Measurements from ENCODE around the gene FARP1.
A peak's percentile ranks its signal among the peaks of the same experiment; 100 is the strongest.

FARP1 gene

DNA sequence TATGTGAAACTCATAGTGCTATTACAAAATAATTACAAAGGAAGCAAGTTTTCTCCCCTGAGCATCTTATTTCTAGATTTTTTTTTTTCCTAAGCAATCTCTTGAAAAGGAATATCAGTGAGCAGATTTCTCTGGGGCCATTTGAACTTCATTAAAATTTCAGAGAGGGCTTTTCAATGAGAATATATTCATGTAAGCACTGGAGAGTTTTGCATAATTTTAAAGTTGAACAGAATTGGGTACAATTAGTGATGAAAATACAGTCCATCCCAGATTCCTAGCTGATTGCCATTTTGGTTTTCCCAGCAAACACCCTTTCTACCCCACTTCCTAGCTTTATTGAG lies 101.0 kb downstream of the FARP1 start:
- H3K4me3 ChIP-seq (replicated peaks in 1 of 2; ENCODE audit: low read depth in 2 of 2, low read length in 2 of 2) = no peak overlapping the region
- TF ChIP-seq, protein P1, sequence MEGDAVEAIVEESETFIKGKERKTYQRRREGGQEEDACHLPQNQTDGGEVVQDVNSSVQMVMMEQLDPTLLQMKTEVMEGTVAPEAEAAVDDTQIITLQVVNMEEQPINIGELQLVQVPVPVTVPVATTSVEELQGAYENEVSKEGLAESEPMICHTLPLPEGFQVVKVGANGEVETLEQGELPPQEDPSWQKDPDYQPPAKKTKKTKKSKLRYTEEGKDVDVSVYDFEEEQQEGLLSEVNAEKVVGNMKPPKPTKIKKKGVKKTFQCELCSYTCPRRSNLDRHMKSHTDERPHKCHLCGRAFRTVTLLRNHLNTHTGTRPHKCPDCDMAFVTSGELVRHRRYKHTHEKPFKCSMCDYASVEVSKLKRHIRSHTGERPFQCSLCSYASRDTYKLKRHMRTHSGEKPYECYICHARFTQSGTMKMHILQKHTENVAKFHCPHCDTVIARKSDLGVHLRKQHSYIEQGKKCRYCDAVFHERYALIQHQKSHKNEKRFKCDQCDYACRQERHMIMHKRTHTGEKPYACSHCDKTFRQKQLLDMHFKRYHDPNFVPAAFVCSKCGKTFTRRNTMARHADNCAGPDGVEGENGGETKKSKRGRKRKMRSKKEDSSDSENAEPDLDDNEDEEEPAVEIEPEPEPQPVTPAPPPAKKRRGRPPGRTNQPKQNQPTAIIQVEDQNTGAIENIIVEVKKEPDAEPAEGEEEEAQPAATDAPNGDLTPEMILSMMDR (IDR thresholded peaks at IDR 0.05; ENCODE audit: low read depth, low read length) = no peak
- no peak for DNase-seq (ENCODE audit: low read depth in 2 of 2)

DNA sequence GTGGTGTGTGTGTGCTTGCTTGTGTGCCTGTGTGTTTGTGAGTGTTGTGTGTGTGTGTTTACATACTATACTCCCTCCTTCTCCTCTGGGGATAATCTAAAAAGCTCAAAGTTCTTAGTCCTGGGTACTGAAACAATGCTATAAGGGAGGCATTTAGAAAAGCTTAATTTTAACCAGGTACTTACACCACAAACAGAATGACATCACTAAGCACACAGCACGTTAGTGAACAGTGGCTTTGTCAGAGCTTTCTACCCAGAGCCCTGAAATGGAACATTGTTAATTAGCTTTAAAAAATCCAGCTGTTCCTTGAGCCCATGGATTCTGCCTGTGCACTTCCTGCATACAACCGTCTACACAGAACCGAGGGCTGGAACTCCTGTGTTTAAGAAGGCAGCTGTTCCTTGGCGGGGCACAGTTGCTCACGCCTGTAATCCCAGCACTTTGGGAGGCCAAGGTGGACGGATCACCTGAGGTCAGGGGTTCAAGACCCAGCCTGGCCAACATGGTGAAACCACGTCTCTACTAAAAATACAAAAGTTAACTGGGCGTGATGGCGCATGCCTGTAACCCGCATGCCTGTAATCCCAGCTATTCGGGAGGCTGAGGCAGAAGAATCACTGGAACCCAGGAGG lies 103.8 kb downstream of the FARP1 start:
- no peak overlapping the region for H3K4me3 ChIP-seq (replicated peaks in 1 of 2; ENCODE audit: low read depth in 2 of 2, low read length in 2 of 2)
- TF ChIP-seq, protein P1 (IDR thresholded peaks at IDR 0.05; ENCODE audit: low read depth, low read length) = no peak
- DNase-seq (ENCODE audit: low read depth in 2 of 2) = no peak

DNA sequence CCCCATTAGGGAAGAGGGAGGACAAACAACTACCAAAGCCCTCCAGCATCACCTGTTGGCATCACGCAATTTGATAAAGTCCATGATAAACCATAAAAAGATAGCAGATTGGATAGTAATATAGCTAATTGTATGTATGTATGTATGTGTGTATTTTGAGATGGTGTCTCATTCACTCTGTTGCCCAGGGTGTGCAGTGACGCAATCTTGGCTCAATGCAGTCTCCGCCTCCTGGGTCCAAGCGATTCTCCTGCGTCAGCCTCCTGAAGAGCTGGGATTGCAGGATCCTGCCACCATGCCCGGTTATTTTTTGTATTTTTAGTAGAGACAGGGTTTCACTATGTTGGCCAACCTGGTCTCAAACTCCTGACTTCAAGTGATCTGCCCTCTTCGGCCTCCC lies 108.8 kb downstream of the FARP1 start:
- no peak overlapping the region for H3K4me3 ChIP-seq (replicated peaks in 1 of 2; ENCODE audit: low read depth in 2 of 2, low read length in 2 of 2)
- no peak for DNase-seq (ENCODE audit: low read depth in 2 of 2)
- TF ChIP-seq, protein P1 (IDR thresholded peaks at IDR 0.05; ENCODE audit: low read depth, low read length) = no peak

DNA sequence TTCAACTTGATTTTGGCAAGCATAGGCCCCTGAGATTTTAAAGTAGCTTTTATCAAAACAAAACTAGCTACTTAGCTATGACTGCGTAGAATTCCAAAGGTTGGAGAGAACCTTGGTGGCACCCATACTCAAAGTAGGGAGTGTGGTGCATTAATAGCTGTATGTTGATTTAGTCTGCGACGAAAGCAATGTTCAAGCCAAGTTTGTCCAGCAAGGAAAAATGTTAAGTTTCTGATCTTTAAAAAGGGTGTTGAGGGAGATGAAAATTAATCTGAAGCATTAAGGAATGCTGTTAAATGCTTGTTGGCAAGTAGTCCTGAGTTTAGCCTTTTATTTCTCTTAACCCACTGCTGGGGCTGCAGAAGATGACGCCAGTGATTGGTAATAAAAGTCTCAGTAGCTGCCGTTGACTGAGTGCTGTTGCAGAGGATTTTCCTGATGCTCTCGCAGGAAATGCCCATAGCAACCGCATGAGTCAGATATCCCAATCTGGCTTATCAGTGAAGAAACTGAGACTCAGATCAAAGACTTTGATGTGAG lies 110.1 kb downstream of the FARP1 start:
- no peak overlapping the region for H3K4me3 ChIP-seq (replicated peaks in 1 of 2; ENCODE audit: low read depth in 2 of 2, low read length in 2 of 2)
- TF ChIP-seq, protein P1 (IDR thresholded peaks at IDR 0.05; ENCODE audit: low read depth, low read length) = no peak
- DNase-seq (ENCODE audit: low read depth in 2 of 2) = peak; percentile 53 to 57

DNA sequence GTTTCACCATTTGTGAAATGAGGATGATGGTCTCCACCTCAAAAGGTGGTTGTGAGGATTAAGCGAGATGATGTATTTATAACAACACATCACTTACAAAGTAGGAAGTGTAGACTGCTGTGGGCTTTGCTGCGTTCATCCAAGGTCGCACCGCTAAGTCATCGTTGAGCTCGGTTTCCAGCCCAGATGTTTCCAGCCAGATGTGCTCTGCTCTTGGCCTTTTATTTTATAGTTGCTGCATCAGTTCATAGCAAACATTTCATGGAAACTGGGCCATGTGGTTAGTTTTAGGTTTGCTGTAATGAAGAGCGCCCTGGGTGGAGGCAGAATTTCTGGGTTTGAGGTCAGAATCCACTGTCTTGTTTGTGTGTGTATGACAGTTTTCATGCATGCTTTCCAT lies 110.6 kb downstream of the FARP1 start:
- no peak for DNase-seq (ENCODE audit: low read depth in 2 of 2)
- no peak overlapping the region for H3K4me3 ChIP-seq (replicated peaks in 1 of 2; ENCODE audit: low read depth in 2 of 2, low read length in 2 of 2)
- TF ChIP-seq, protein P1 (IDR thresholded peaks at IDR 0.05; ENCODE audit: low read depth, low read length) = no peak

DNA sequence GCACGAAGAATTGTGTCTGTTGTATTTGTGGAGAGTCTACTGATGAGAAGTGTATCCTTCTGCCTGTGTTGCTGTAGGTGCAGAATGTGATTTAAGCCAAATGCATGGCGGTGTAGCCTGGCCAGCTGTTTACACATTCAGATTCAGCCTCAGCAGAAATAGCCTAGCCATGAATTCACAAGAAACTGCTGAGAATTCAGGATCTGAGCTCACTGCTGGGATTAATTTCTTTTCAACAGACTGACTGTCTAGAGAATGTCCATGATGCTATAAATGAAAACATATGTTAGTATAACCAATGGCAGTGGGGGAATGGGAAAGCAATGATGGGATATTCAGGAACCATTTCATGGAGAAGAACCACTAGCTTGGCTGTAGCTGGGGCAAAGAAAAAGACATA lies 111.6 kb downstream of the FARP1 start:
- TF ChIP-seq, protein P1 (IDR thresholded peaks at IDR 0.05; ENCODE audit: low read depth, low read length) = no peak
- H3K4me3 ChIP-seq (replicated peaks in 1 of 2; ENCODE audit: low read depth in 2 of 2, low read length in 2 of 2) = no peak overlapping the region
- no peak for DNase-seq (ENCODE audit: low read depth in 2 of 2)

DNA sequence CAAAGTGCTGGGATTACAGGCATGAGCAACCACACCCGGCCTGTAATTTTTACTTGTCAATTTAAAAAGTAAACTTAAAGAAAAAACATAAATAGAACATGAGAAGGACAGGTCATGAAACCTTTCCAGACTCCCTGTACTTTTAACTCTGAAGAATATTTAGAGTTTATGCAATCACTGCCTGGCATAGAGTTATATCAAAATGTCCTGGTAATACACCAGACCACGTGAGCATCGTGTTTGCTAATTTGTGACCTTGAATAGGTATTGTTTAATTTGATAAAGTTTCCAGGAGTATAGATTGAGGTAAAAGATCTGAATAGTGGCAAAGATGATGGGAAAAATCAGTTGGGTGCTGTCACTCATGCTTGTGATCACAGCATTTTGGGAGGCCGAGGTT lies 115.3 kb downstream of the FARP1 start:
- DNase-seq (ENCODE audit: low read depth in 2 of 2) = no peak
- no peak overlapping the region for H3K4me3 ChIP-seq (replicated peaks in 1 of 2; ENCODE audit: low read depth in 2 of 2, low read length in 2 of 2)
- TF ChIP-seq, protein P1 (IDR thresholded peaks at IDR 0.05; ENCODE audit: low read depth, low read length) = no peak
